Smooth muscle cell of the brain vasculature (primary cell): Measurements from ENCODE around the gene CYSRT1.

Source experiments
- DNase-seq: peaks from one replicate; pipeline ENCODE4 v3.0.0-alpha.2; 2012; ENCODE audit warnings: low read depth, low spot score

CYSRT1 gene

DNA sequence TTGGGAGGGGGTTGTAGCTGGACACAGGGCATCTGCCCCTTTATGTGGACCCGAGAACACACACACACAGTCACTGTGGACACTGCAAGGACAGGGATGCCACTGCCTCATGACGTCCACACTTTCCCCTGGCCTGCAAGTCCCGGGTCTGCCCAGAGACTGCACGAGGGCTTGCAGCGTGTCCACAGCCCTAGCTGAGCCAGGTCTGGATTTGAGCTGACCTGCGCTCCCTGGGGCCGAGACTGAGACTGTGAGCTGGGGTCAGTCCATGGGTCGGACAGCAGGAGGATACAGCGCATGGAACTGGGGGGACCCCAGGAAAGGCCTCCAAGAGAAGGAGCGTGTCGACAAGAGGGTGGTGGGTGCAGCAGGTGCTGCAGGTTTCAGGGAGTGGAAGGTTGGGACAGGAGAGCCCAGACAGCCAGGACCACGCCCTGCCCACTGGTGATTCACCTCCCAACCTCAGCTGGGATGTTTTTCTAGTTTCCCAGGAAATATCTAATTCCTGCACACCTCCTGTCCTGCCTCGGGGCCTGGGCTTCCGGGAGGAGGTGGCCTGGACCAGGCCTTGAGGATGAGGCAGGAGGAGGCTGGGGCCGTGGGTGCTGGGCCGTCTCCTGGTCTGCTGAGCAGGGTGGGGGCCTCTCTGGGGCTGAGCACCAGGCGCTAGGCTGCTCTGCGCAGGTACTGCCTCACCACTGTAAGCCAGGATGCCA is 1.5 kb downstream of the CYSRT1 start:
- DNase-seq = no peak

DNA sequence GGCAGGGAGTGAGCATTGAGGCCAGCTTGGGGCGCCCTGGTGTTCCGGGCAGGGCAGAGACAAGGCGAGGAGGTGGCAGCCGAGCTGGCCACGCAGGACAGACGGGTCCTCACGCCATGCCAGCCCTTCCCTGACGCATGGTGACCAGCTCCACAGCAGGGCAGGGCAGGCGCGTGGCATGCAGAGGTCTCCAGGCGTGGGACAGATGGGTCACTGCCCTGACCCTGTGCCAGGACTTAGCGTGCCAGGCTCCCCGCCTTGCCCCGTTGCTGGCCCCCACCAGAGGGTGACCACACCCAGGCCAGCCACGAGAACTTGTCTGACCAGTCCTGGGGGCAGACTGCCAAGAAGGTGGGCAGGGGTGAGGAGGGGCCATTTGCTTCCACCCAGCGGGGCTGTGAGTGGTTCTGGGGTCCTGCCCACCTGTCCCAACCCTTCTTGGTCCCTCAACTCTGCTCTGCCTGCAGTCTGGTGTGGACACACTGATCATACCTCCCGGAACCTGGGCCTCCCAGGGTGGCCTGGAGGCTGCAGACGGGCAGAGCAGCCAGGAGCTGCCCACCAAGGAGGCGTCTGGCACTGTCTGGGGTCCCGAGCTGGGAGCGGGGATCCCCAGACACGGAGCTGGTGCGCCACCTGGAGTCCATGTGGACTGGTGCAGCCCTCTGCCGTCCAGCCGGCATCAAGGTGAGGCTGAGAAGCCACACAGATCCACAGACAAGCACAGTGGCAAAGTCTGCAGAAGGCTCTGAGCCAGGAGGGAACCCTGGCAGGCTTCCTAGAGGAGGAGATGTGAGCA is 2.3 kb downstream of the CYSRT1 start, which contains the start of gene RNF224:
RNF224 (plus strand) TSS at position 449 of the 799 bp plus-strand sequence. CDS start 834 bp downstream, outside the sequence.
- no peak for DNase-seq

DNA sequence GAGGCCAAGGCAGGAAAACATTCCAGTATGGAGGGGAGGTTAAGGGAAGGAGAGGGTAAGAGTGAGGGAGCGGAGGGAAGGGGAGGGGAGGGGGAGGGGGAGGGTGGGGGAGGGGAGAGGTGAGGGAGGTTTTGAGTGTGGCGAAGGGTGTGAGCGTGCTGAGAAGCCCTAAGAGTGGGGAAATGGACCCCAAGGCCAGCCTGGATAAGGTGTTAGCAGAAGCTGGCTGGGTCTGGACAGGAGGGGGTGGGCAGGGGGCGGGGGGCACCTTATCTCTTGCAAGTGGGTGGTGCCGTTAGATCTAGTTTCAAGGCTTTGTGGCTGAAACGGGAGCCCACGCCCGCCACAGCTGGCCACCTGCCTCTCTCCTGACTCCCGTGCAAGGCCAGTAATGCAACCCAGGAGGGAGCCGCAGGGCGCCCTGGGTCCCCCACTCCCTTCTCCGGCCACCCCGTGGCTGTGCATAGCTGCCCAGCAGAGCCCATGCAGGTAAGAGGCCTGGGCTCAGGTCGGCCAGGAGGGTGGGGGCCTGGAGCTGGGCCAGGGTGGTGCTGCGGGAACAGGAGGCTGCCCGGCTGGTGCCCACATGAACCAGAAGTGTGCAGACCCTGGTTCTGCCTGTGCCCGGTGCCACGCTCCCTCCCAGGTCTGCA is 3.0 kb downstream of the CYSRT1 start:
- no peak for DNase-seq

DNA sequence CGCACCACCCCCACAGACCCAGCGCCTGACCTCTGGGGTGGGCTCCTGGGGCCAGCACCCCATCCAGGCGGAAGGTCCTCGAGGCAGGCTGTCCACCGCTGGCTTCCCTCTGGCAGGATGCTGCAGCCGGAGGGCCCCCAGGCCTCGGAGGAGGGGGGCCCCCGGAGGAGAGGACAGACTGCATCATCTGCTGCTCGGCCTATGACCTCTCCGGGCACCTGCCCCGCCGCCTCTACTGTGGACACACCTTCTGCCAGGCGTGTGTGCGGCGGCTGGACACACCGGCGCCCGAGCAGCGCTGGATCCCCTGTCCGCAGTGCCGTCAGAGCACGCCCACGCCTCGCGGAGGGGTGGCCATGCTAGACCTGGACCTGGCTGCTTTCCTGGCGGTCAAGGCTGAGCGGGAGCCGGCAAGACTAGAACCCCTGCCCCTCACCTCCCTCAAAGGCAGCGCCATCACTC is 3.6 kb downstream of the CYSRT1 start:
- no peak for DNase-seq

DNA sequence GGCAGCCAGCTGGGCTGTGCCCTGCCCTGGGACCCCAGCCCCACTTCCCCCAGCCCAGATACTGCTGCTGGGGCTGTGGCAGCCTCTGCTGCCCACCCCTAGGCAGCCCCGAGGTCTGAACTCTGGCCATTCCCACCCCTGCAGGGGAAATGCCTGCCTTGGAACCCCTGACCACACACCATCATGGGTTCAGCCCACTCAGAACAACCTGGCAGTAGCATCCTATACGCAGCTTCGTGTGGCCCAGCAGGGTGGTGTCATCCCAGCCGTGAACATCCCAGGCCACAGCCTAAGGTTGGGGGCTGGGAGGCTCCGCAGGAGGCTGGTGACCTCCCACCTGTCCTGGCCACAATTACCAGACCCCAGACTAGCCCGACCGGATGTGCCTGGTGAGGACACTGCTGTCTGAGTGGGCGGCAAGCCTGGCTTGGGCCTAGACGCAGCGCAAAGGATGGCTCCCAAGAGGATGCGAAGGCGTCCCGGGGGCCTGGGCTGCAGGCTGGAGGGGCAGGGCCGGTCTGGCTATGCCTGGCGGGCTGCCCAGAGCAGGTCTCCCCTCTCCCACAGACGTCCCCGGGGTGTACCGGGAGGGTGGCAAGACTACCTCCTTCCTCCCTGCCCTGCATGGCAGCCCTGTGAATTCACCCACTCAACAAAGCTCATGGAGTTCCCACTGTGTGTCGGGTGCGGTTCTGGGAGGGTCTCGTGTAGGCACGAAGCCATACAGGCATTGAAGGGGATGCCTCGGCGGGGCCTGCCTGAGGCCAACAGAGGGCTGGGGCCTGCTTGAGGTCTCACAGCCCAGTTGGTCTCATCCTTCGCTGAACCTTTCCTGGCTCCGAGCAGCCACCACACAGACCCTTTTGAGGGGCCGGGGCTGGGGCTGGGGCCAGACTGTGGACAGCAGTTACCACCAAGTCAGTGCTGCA is 4.3 kb downstream of the CYSRT1 start:
- DNase-seq = no peak

DNA sequence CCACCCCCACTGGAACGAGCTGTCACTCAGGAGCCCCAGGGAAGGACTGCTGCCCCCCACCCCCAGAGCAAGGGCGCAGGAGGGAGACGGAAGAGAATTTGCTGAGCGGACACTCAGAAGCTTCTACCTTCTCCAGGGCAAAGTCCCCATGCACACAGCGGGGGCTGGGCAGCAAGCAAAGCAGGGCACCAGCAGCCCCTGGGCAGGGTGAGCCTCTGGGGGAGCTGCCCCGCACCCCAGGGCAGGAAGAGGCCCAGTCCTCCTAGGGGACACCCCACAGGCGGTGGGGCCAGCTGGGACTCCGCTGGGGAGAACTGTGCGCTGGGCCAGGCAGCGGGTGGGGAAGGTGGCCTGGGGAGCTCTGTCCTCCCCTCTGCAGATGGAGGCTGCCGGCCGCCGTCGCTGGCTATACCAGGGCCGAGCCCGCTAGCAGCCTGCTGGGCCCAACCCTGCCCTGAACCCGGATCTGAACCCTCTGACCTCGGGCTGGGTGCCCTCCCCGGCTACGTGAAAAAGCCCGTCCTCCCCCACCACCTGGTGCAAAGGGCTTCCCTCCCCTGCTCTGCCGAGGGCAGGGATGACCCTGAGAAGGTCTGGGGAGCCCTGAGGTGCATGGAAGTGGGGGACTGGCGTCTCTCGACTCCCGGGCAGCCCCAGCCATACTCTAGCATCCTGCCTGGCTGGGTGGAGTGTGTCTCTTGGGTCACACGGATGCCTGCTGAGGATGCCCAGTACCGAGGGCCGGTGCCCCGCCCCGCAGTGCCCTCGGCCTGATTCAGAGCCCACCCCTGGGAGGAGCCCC is 5.1 kb downstream of the CYSRT1 start:
- no peak for DNase-seq

DNA sequence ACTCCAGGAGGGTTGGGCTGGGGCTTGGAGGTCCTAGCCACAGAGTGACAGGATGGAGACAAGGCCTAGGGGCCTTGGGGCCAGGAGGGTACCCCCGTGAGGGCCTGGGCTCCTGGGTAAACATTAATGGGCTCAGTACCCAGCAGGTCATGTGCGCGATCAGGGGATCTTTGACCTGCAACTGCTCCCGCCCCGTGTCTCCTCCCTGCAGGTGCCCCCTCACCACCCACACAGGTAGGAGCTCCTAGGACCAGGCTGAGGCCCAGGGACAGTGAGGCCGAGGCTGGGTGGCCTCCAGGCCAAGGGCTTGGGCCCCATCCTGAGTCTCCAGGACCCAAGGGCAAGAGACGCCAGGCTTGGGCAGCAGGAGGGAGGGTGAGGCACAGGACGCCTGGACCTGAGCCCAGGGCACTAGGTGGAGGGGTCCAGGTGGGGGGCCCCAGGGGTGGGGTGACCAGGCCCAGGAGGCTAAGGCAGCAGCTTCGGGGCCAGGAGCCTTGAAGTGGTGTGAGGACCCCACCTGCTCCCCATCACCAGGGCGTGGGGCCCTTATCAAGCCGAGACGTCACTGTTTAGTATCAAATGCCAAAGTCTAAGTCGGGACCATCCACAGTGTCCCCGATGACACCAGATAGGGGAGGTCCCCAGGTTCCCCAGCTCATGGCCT is 5.9 kb downstream of the CYSRT1 start, which contains the start of gene SLC34A3:
SLC34A3 (plus strand) TSS at position 197 of the 667 bp plus-strand sequence. CDS start 802 bp downstream, outside the sequence.
- DNase-seq = no peak

DNA sequence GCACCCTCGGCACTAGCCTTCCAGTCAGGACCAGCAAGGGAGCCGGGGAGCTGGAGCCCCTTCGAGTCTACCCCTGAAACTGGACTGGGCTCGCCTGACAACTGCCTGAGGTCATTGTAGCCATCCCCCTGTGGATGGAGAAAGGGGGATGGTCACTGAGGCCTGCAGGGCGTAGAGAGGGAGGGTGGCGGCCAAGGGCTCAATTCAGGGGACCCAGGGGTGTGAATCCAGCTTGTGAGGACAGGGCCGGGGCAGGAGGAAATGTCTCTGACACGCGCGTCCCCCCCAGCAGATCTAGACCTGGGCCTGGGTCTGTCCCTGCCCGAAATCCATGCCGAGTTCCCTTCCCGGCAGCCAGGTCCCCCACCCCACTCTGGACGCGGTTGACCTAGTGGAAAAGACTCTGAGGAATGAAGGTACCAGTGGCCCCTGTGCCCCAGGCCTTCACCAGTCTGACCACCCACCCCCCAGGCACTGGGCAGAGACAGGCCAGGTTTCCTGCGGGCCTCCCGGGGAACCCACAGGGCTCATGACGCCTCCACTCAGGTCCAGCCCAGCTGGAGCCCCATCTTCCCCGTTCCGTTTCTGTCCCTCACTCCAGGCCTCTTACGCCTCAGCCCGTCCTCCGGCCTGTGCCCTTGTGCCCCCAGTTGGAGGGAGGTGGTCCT is 6.5 kb downstream of the CYSRT1 start:
- no peak for DNase-seq

DNA sequence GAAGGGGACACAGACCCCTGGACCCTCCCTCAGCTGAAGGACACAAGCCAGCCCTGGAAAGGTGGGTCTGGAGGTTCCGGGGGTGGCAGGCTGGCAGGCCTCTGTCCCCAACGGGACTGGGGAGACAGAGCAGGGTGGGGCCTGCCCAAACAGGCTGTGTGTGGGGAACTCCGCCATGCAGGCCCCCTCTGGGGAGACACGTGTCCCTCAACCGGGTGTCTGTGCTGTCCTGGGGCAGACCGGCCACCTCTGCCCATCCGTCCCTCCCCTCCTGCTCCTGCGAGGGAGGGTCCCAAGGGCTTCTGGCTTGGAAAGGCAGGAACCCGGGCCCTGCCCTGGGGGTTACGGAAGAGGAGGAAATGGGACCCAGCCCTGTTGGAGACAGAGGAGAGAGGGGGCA is 7.1 kb downstream of the CYSRT1 start:
- DNase-seq = no peak

DNA sequence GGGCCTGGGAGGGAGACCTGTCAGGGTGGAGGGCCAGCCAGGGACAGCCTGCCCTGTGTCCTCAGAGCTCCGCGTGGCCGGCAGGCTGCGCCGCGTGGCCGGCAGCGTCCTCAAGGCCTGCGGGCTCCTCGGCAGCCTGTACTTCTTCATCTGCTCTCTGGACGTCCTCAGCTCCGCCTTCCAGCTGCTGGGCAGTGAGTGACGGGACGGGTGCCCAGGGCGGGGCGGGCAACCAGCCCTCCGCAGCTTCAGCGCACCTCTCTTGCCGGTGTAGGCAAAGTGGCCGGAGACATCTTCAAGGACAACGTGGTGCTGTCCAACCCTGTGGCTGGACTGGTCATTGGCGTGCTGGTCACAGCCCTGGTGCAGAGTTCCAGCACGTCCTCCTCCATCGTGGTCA is 7.5 kb downstream of the CYSRT1 start:
- no peak for DNase-seq

DNA sequence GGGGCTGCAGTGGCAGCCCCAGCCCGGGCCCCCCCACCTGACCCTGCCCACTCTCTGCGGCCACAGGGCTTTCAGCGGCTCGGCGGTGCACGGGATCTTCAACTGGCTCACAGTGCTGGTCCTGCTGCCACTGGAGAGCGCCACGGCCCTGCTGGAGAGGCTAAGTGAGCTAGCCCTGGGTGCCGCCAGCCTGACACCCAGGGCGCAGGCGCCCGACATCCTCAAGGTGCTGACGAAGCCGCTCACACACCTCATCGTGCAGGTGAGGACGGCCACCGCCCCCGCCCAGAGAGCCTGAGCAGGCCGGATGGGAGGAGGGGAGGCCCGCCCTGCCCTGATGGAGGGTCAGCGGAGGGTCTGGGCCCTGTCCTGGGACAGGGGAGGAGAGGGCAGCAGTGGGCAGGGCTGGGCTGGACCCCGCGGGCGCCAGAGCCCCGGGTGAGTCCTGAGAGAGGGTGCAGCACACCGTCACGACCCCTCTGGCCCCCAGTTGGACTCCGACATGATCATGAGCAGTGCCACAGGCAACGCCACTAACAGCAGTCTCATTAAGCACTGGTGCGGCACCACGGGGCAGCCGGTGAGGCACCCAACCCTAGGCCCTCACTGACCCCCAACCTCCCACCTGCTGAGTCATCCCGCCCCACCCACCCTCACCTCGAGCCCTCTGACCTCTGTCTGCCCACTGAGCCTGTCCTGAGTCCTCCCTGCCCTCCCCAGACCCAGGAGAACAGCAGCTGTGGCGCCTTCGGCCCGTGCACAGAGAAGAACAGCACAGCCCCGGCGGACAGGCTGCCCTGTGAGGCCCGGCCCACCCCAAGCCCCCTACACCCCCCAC is 8.4 kb downstream of the CYSRT1 start:
- DNase-seq = no peak

DNA sequence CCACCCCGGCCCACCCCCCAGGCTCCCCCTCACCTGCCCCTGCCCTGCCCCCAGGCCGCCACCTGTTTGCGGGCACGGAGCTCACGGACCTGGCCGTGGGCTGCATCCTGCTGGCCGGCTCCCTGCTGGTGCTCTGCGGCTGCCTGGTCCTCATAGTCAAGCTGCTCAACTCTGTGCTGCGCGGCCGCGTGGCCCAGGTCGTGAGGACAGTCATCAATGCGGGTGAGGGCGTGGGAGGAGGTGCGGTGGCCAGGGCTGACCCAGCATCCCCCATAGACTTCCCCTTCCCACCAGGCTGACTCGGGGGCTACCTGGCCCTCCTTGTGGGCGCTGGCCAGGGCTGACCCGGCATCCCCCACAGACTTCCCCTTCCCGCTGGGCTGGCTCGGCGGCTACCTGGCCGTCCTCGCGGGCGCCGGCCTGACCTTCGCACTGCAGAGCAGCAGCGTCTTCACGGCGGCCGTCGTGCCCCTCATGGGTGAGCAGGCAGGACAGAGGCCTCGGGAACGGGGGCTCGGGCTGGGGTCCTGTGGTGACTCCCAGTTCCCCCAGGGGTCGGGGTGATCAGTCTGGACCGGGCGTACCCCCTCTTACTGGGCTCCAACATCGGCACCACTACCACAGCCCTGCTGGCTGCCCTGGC is 9.2 kb downstream of the CYSRT1 start:
- no peak for DNase-seq

DNA sequence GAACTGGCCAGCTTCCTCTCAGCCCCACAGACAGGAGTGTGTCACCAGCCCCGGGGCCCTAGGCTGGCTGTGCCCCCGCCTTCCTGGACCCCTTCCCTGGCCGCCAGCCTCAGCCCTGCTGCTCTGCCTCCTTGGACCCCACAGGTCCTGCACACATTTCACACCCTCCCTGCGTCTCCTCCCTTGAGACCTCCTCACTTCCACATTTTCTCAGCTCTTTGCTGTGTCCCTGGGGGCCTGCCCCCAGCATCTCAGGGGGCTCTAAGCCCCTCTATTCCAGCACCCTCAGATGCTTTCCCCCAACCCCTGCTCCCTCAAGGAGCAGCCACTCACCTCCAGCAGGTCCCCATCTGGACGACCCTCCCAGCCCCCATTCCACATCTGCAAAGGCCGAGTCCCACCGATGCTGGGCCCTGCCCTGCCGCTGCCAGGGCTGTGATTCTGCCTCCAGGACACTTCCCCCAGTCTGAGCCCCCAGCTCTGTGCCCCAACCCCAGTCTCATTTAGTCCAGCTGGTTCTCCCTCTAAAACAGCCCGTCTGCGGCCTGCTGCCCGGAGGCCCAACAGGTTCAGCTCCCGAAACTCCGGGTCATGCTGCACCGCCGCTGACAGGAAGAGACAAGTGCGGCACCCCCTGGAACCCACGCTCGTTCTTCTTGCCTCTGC is 9.9 kb downstream of the CYSRT1 start:
- DNase-seq = no peak

DNA sequence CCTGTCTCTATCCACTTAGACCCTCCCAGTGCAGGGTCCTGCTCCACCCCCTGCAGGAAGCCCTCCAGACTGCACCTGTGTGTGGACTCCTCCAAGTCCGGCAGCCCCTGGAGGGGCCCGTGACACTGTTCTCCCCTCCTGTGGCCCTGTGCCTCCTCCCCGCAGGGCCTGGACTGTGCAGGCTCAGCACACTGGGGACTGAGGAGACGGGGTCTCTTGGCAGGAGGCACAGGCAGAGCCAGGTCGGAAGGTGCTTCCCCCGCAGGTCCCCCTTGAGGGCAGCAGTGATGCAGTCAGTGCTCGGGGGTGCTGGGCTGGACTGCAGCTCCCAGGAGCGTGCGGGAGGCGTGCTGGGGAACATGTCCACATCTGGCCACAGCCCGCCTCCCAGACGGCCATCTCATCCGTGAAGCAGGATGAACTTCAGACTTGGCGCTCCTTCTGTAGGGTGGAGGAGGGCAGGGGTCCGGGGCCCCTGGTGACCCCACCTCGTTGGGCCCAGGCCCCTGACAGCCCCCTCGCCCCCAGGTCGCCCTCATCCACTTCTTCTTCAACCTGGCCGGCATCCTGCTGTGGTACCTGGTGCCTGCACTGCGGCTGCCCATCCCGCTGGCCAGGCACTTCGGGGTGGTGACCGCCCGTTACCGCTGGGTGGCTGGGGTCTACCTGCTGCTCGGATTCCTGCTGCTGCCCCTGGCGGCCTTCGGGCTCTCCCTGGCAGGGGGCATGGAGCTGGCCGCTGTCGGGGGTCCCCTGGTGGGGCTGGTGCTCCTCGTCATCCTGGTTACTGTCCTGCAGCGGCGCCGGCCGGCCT is 10.7 kb downstream of the CYSRT1 start:
- no peak for DNase-seq

DNA sequence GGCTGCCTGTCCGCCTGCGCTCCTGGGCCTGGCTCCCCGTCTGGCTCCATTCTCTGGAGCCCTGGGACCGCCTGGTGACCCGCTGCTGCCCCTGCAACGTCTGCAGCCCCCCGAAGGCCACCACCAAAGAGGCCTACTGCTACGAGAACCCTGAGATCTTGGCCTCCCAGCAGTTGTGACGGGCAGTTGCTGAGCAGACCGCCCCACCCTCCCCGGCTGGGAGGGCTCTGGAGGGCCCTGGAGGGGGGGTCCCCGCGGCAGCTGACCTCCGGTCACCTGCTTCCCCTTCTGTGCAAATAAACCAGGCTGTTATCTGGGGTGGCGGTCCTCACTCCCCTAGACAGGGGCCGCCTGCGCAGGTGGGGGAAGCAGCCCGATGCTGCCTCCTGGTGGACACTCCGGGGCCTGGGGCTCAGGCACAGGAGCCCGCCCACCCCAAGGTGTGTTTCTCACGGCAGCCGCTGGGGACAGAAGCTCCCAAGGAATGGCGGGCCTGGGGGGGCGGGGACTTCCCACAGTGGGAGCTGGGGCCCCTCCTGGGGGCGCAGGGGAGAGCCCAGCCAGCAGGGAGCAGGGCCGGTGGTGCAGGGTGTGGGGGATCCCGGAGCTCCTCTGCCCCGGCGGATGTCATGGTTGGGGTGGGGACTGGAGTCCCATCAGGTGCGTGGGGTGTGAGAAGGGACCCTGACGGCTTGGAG is 11.4 kb downstream of the CYSRT1 start:
- DNase-seq = peak; percentile 24

DNA sequence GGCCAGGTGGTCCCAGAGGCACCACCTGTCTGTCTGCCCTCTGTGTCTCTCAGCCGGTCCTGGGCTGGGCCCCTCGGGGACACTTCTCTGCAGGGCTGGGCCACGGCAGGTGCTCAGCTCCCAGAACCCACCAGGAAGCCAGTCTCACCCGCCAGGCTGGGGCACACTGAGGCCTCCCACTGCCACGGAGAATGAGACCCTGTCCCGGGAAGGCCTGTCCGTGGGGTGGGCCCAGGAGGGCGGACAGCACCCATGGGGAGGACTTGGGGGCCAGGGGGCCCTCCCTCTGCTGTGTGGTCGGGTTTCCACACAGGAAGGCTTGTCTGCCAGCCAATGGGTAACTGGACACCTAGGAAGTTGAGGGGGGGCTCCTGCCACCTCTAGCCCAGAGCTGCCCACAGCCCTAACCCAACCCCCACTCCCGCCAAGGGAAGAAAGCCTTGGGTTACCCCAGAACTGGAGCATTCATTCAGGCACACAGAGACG is 12.0 kb downstream of the CYSRT1 start:
- no peak for DNase-seq
